ENCODE results near the gene MN1. TPM values are rescaled to one million over a fixed set of nuclear protein-coding genes. Genes with fewer than 3 reads are reported as not detected.
A peak's percentile ranks its signal among the peaks of the same experiment; 100 is the strongest.

MN1 gene
- total RNA-seq, 1 donor from 2014 or later: 5.9 TPM

DNA sequence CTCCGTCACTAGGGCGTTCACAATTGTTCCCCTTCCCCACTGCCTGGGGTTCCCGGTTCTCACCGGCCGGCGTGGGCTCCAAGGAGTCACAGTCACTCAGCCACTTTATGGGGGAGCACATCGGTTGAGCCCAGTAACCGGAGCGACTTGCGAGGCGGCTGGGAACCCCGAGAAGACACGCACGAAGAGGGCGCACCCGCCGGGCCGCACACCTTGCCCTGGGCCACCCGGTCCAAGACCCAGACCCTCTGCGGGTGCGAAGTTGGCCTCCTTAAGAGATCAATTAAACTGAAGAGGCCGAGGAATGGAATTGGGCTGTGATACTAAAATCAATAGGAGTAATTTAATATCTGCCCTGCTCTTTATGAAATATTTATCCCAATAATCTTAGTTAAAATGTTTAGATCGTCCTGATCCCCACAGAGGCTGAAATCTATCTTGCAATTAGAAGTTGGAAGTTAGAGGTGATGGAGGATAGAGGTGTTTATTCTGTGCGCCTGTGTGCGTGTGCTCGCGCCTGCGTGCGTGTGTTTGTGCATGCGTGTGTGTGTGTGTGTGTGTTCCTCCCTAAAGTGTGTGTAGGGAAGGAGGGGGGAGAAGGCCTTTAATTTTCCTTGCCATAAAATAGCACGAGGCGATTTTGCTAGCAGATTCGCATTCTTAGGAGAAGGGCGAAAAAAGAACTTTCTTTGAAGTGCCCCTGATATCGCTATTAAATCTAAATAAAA is 954 bp upstream of the MN1 start:
- Mint-ChIP-seq H3K27me3 (peaks cover 46% of the 10 kb centered on the region), H3K9me3 (ENCODE audit: low read depth) (no peaks in the 10 kb centered on the region), H3K36me3 (ENCODE audit: insufficient read depth) (no peaks in the 10 kb centered on the region), H3K27ac (peak overlapping the region; percentile 80), H3K4me1 (ENCODE audit: low read depth) (peaks cover 11% of the 10 kb centered on the region), H3K4me3 (ENCODE audit: low read depth) (peak overlapping the region; percentile 78)
- no peak for DNase-seq (ENCODE audit: low spot score, unreplicated experiment)
- TF ChIP-seq, protein P1, sequence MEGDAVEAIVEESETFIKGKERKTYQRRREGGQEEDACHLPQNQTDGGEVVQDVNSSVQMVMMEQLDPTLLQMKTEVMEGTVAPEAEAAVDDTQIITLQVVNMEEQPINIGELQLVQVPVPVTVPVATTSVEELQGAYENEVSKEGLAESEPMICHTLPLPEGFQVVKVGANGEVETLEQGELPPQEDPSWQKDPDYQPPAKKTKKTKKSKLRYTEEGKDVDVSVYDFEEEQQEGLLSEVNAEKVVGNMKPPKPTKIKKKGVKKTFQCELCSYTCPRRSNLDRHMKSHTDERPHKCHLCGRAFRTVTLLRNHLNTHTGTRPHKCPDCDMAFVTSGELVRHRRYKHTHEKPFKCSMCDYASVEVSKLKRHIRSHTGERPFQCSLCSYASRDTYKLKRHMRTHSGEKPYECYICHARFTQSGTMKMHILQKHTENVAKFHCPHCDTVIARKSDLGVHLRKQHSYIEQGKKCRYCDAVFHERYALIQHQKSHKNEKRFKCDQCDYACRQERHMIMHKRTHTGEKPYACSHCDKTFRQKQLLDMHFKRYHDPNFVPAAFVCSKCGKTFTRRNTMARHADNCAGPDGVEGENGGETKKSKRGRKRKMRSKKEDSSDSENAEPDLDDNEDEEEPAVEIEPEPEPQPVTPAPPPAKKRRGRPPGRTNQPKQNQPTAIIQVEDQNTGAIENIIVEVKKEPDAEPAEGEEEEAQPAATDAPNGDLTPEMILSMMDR (IDR thresholded peaks at IDR 0.05; ENCODE audit: unreplicated experiment): no peak

DNA sequence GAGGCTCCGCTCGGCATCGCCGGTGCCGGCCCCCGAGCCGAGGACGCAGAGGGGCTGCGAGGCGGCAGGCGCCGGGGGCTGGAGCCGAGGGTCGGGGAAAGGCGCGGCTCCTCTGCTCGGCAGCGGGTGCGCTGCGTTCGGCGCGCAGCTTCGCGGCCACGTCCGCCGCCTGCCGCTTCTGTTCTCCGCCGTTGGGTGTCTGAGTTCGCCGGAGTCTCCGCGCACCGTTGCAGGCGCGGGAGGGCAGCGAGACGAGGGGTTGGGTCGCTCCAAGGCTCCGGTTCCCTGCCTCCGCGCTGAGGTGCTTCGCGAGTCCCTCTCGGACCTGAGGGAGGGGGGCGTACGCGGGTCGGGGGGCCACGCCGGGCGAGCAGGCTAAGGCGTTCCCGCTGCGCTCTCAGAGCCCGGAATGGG is 347 bp downstream of the MN1 start:
- H3K4me3 Mint-ChIP-seq (ENCODE audit: low read depth): peak overlapping the region; percentile 78
- H3K27me3 Mint-ChIP-seq: peaks cover 39% of the 10 kb centered on the region
- DNase-seq (ENCODE audit: low spot score, unreplicated experiment): peak; percentile 35
- TF ChIP-seq, protein P1 (IDR thresholded peaks at IDR 0.05; ENCODE audit: unreplicated experiment): no peak
- peaks cover 11% of the 10 kb centered on the region for H3K4me1 Mint-ChIP-seq (ENCODE audit: low read depth)
- H3K36me3 Mint-ChIP-seq (ENCODE audit: insufficient read depth): peaks cover 2% of the 10 kb centered on the region
- H3K27ac Mint-ChIP-seq: no peak overlapping the region
- H3K9me3 Mint-ChIP-seq (ENCODE audit: low read depth): no peaks in the 10 kb centered on the region

DNA sequence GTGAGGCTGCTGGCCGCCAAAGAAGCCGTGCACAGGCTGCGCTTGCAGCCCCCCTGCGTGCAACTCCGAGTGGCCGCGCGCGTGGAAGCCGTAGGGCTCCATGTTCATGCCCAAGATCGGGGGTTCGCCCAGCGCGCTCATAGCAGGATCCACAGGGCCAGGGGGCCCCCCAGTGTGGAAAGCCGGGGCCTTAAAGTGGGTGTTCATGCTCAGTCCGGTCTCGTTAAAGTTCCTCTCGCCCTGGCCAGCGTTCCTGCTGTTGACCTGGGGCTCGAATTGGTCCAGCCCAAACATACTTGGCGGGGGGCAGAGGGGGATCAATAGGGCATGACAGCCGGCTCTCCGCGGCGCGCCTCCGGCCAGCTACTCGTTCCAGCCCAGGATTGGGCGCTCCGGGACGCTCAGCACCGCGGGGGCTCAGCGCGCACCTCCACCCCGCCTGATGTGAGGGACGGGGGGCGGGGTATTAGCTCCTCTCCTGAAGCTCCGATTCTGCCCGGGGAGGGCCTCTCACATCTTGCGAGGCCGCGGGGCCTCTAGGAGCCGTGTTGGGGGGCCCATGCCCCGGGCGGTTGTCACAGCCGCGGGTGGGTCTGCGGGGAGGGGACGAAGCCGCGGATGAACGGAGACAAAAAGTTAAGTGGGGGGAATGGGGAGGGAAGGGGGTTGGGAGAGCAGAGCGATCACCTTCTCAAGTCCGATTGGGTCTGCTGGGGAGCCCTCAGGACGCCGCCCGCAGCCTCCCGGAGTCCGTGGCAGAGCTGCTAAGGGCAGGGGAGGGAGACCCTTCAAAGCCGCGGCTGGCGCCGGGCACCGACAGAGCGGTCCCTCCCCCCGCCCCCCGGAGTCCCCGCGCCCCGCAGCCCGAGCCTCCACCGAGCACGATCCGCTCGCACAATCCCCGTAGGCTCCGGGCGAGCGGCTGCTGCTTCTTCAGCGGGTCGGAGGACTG is 1.0 kb downstream of the MN1 start:
- DNase-seq (ENCODE audit: low spot score, unreplicated experiment): no peak
- H3K27me3 Mint-ChIP-seq: peaks cover 41% of the 10 kb centered on the region
- no peak overlapping the region for H3K27ac Mint-ChIP-seq
- H3K36me3 Mint-ChIP-seq (ENCODE audit: insufficient read depth): peaks cover 2% of the 10 kb centered on the region
- TF ChIP-seq, protein P1 (IDR thresholded peaks at IDR 0.05; ENCODE audit: unreplicated experiment): no peak
- H3K9me3 Mint-ChIP-seq (ENCODE audit: low read depth): no peaks in the 10 kb centered on the region
- peak overlapping the region; percentile 78 for H3K4me3 Mint-ChIP-seq (ENCODE audit: low read depth)
- peaks cover 14% of the 10 kb centered on the region for H3K4me1 Mint-ChIP-seq (ENCODE audit: low read depth)

DNA sequence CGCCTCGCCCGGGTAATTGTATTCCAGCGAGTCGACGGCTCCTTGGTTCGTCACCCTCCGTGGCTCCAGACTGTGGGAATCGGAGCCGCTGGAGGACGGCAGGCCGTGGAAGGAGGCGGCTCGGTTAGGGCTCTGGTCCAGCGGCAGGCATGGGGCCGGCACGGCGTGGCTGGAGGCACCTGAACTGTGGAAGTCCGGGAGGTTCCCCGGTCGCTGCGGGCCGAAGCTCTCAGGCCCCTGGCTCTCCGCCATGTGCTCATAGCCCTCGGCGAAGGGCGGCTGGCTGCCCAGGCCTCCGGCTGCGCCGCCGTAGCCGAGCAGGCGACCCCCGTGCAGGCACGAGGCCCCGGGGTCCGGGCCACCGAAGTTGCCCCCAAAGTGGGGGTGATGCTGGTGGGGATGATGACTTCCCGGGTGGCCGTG is 1.7 kb downstream of the MN1 start:
- DNase-seq (ENCODE audit: low spot score, unreplicated experiment): no peak
- peaks cover 43% of the 10 kb centered on the region for H3K27me3 Mint-ChIP-seq

More for the DNA sequence above, 1.7 kb downstream of the MN1 start:
- H3K27ac Mint-ChIP-seq: no peak overlapping the region
- no peaks in the 10 kb centered on the region for H3K9me3 Mint-ChIP-seq (ENCODE audit: low read depth)
- peaks cover 20% of the 10 kb centered on the region for H3K4me1 Mint-ChIP-seq (ENCODE audit: low read depth)
- H3K4me3 Mint-ChIP-seq (ENCODE audit: low read depth): peak overlapping the region; percentile 58
- peaks cover 2% of the 10 kb centered on the region for H3K36me3 Mint-ChIP-seq (ENCODE audit: insufficient read depth)
- TF ChIP-seq, protein P1 (IDR thresholded peaks at IDR 0.05; ENCODE audit: unreplicated experiment): no peak
